BJ (cell line): ENCODE measurements around the gene VPS36. TPM values are rescaled to one million over a fixed set of nuclear protein-coding genes. Genes with fewer than 3 reads are reported as not detected.
A peak's percentile ranks its signal among the peaks of the same experiment; 100 is the strongest.

Experiments
- CTCF ChIA-PET: fragments of 350-600 bp; formaldehyde crosslinking; extraction: SDS; loops from one replicate; lab custom pipeline; 2021; ENCODE audit warnings: antibody characterized with exemption, inconsistent platforms; lab: Yijun Ruan, JAX
- POLR2A ChIA-PET: fragments of 300-600 bp; sonication (Branson Sonifier 250); formaldehyde crosslinking; extraction: SDS; loops from one replicate; lab custom pipeline; 2021; ENCODE audit warnings: antibody characterized with exemption; lab: Charles Lee
- DNase-seq: peaks from one replicate; pipeline ENCODE4 v3.0.0-alpha.2; 2011; ENCODE audit warnings: low read depth
- H3K27me3 ChIP-seq: 2 replicates; pipeline ENCODE4 v1.6.0; 2011; ENCODE audit warnings: low read length; ENCODE audit not compliant: control insufficient read depth, insufficient read depth
- H3K36me3 ChIP-seq: 2 replicates; pipeline ENCODE4 v1.5.1; 2011; ENCODE audit warnings: low read length; ENCODE audit not compliant: control insufficient read depth, insufficient read depth
- H3K4me3 ChIP-seq: 2 replicates; pipeline ENCODE4 v1.5.1; 2011; ENCODE audit warnings: low read depth, mild to moderate bottlenecking, control low read depth, low read length
- CTCF ChIP-seq: IDR thresholded peaks from 2 replicates; pipeline ENCODE4 v1.5.1; 2011; ENCODE audit warnings: low read depth, mild to moderate bottlenecking, control low read depth, inconsistent platforms, low read length, moderate library complexity; ENCODE audit not compliant: insufficient read depth
- polyA plus RNA-seq: library from polyadenylated mRNA; depleted of rRNA; stranded (reverse); fragments of >200 nt; gene quantifications from 2 replicates; pipeline ENCODE4 v1.2.3, GENCODE V29; 2011

Gene VPS36
- polyA plus RNA-seq, 1 experiment = 10.0 TPM

- POLR2A ChIA-PET = no interaction called here
- Histone ChIP-seq H3K27me3 (no peaks in the 10 kb centered on the region), H3K36me3 (peaks cover 3% of the 10 kb centered on the region), H3K4me3 (no peak overlapping the region)
- DNase-seq = no peak
- TF ChIP-seq CTCF = no peak
- CTCF ChIA-PET = interaction anchor here (1.9 kb wide), 1 partner anchor 30 kb away, joined by 5 read pairs; no protein-coding TSS in a partner anchor
These were observed 29.2 kb downstream of the VPS36 start for GRCh38 chr13:52421216-52421615.

- DNase-seq = no peak
- ChIA-PET CTCF (interaction anchor here (0.8 to 1.0 kb wide), 2 partner anchors 31 to 43 kb away, joined by 3 to 4 read pairs; partner anchors contain the start of gene VPS36), POLR2A (no interaction called here)
- Histone ChIP-seq H3K36me3 (peaks cover 3% of the 10 kb centered on the region), H3K4me3 (no peak overlapping the region), H3K27me3 (no peaks in the 10 kb centered on the region)
- no peak for TF ChIP-seq CTCF
These were observed 31.4 kb downstream of the VPS36 start for GRCh38 chr13:52419080-52419479.

DNA sequence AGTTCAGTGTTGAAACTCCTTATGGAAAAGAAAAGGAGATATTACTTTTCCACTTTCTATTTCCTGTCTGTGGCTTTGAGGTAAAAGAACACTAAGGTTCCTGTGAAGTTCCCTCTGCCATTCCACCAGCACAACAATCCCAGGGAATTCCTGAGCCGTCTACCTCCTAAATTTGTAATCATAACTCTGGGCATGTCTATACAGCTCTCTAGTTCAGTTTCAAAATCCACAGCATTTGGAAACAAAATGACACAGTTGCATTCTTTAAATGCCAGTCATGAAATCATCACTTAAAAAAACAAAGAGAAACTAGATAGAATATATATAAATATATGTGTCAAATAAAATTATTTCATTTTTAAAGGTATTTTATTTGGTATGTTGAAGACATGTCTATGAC lies 35.5 kb downstream of the VPS36 start:
- no peaks in the 10 kb centered on the region for H3K27me3 ChIP-seq
- H3K36me3 ChIP-seq = peaks cover 6% of the 10 kb centered on the region; the same call in 1 of the 2 replicates
- peak; percentile 12 for DNase-seq
- CTCF ChIA-PET = interaction anchor here (0.6 kb wide), 1 partner anchor 10 kb away, joined by 3 read pairs; no protein-coding TSS in a partner anchor
- POLR2A ChIA-PET = no interaction called here
- H3K4me3 ChIP-seq = no peak overlapping the region
- no peak for TF ChIP-seq CTCF

- ChIA-PET CTCF (no interaction called here), POLR2A (no interaction called here)
- no peak for DNase-seq
- Histone ChIP-seq H3K36me3 (peaks cover 6% of the 10 kb centered on the region; the same call in 1 of the 2 replicates), H3K4me3 (no peak overlapping the region), H3K27me3 (no peaks in the 10 kb centered on the region)
- TF ChIP-seq CTCF = no peak
These were observed 36.4 kb downstream of the VPS36 start for GRCh38 chr13:52414051-52414450.

- POLR2A ChIA-PET = no interaction called here
- DNase-seq = no peak
- CTCF ChIA-PET = interaction anchor here (0.8 to 1.6 kb wide), 2 partner anchors 11 to 37 kb away, joined by 3 to 6 read pairs; no protein-coding TSS in a partner anchor
- peaks cover 6% of the 10 kb centered on the region; the same call in 1 of the 2 replicates for H3K36me3 ChIP-seq
- no peak overlapping the region for H3K4me3 ChIP-seq
- H3K27me3 ChIP-seq = no peaks in the 10 kb centered on the region
- TF ChIP-seq CTCF = no peak
These were observed 38.3 kb downstream of the VPS36 start for GRCh38 chr13:52412128-52412527.
